GM23338 (cell line): Measurements from ENCODE around the gene PPM1F. TPM values are rescaled to one million over a fixed set of nuclear protein-coding genes. Genes with fewer than 3 reads are reported as not detected.

Experiments
- ATAC-seq: fragments of 200-7000 bp; cut with Tn5 transposase; 3 replicates; pipeline ENCODE4 v1.9.1; 2020
- DNase-seq: peaks from one replicate; pipeline ENCODE4 v3.0.0-alpha.2; 2015; ENCODE audit warnings: low spot score
- H2AFZ ChIP-seq: fragments of 200-600 bp; sonication (generic); 2 replicates; pipeline ENCODE4 v1.8.0; 2016; ENCODE audit warnings: antibody characterized with exemption, mild to moderate bottlenecking, moderate library complexity
- H3F3A ChIP-seq: fragments of 200-600 bp; sonication (generic); replicated peaks from 2 replicates; pipeline ENCODE4 v1.8.0; 2017; ENCODE audit warnings: antibody characterized with exemption, mixed run types, low read depth
- H3K27ac ChIP-seq: fragments of 200-600 bp; sonication (generic); 2 replicates; pipeline ENCODE4 v1.6.1; 2016; ENCODE audit warnings: low read depth
- H3K27me3 ChIP-seq: fragments of 200-600 bp; sonication (generic); 2 replicates; pipeline ENCODE4 v1.8.0; 2016; ENCODE audit warnings: mild to moderate bottlenecking, mixed run types, moderate library complexity; ENCODE audit not compliant: insufficient read depth
- H3K36me3 ChIP-seq: fragments of 200-600 bp; sonication (generic); 2 replicates; pipeline ENCODE4 v1.8.0; 2016; ENCODE audit warnings: mild to moderate bottlenecking; ENCODE audit not compliant: insufficient read depth
- H3K4me1 ChIP-seq: fragments of 200-600 bp; sonication (generic); 2 replicates; pipeline ENCODE4 v1.8.0; 2016; ENCODE audit warnings: mild to moderate bottlenecking, moderate library complexity; ENCODE audit not compliant: insufficient read depth
- H3K4me2 ChIP-seq: fragments of 200-600 bp; sonication (generic); 2 replicates; pipeline ENCODE4 v1.7.1; 2017; ENCODE audit warnings: mixed run types
- H3K4me3 ChIP-seq: fragments of 200-600 bp; sonication (generic); 2 replicates; pipeline ENCODE4 v1.6.1; 2016; ENCODE audit warnings: mixed run types
- H3K79me2 ChIP-seq: fragments of 200-600 bp; sonication (generic); replicated peaks from 2 replicates; pipeline ENCODE4 v1.8.0; 2017; ENCODE audit warnings: mild to moderate bottlenecking; ENCODE audit not compliant: insufficient read depth
- H3K9me2 ChIP-seq: fragments of 200-600 bp; sonication (generic); 2 replicates; pipeline ENCODE4 v1.8.0; 2017; ENCODE audit not compliant: insufficient read depth
- H4K20me1 ChIP-seq: fragments of 200-600 bp; sonication (generic); replicated peaks from 2 replicates; pipeline ENCODE4 v1.8.0; 2017; ENCODE audit warnings: mild to moderate bottlenecking; ENCODE audit not compliant: insufficient read depth
- H3K27ac Mint-ChIP-seq: 2 replicates; pipeline ENCODE4 v1.8.0; 2020; ENCODE audit warnings: inconsistent platforms, mild to moderate bottlenecking, moderate library complexity, mixed read lengths
- H3K27me3 Mint-ChIP-seq: 3 replicates; pipeline ENCODE4 v1.8.0; 2022; ENCODE audit warnings: low read depth, mild to moderate bottlenecking, moderate library complexity, mixed read lengths, inconsistent platforms; ENCODE audit not compliant: insufficient read depth, poor library complexity
- H3K36me3 Mint-ChIP-seq: 3 replicates; pipeline ENCODE4 v1.8.0; 2021; ENCODE audit warnings: low read depth, mild to moderate bottlenecking, inconsistent platforms, moderate library complexity, mixed read lengths
- H3K4me1 Mint-ChIP-seq: 3 replicates; pipeline ENCODE4 v1.8.0; 2020; ENCODE audit warnings: mild to moderate bottlenecking, inconsistent platforms, mixed read lengths
- H3K4me3 Mint-ChIP-seq: 3 replicates; pipeline ENCODE4 v1.8.0; 2021; ENCODE audit warnings: moderate library complexity, mild to moderate bottlenecking, inconsistent platforms, mixed read lengths
- H3K9me3 Mint-ChIP-seq: 3 replicates; pipeline ENCODE4 v1.8.0; 2020; ENCODE audit warnings: moderate library complexity, mild to moderate bottlenecking, inconsistent platforms, mixed read lengths
- CREB1 ChIP-seq: fragments of 250-450 bp; sonication (Bioruptor Pico); IDR thresholded peaks from 2 replicates; pipeline ENCODE4 v1.5.0; 2020; ENCODE audit warnings: low read depth, mild to moderate bottlenecking, moderate library complexity
- ZNF114 ChIP-seq: fragments of 250-450 bp; sonication (Bioruptor Pico); IDR thresholded peaks from 2 replicates; pipeline ENCODE4 v1.5.0; 2020; ENCODE audit warnings: mild to moderate bottlenecking, moderate library complexity
- polyA plus RNA-seq: library from polyadenylated mRNA; unstranded; fragments of >200 nt; fragmentation: Nextera tagmentation; extraction: Ambion mirVana; gene quantifications from 2 replicates; pipeline ENCODE4 v1.2.1, GENCODE V29; 2016
- total RNA-seq: library from RNA; depleted of rRNA; stranded (reverse); fragments of >200 nt; shearing (Covaris generic); gene quantifications from 2 replicates; pipeline ENCODE4 v1.2.3, GENCODE V29; 2014
- TF ChIP-seq, protein P1 (sequence below): fragments of 250-450 bp; sonication (Bioruptor Pico); IDR thresholded peaks from 2 replicates; pipeline ENCODE4 v1.5.0; 2020; ENCODE audit warnings: mild to moderate bottlenecking, moderate library complexity
- TF ChIP-seq, protein P2 (sequence below), 2 experiments: fragments of 200-600 bp in 1 of 2; sonication (generic) in 1 of 2; conservative IDR thresholded peaks; 2 replicates each; pipeline versions ENCODE4 v1.5.1 to v1.6.1; 2016 to 2017; ENCODE audit warnings: antibody characterized with exemption in 2 of 2, low read depth in 2 of 2, mild to moderate bottlenecking in 2 of 2, moderate library complexity in 1 of 2

Gene PPM1F
- total and polyA plus RNA-seq, 2 experiments from 2014 or later, result 7.1 to 29.3 TPM

DNA sequence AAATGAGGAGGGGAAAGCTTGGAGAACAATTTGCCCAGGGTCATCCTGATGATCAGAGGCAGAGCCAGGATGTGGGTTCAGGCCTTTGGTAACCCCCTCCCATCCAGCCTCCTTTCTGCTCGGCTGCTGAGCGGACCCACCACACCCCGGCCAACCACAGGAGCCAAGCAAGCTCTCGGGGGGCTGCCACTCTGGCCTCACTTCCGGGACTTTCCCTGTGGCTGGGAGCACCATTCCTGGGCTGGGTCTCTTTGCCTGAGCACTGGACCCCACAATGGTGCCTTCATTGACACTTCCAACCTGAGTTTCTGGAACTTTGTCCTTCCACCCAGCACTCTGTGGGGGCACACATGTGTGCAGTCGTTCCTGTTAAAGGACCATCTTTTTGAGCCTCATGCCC lies 20.2 kb upstream of the PPM1F start (continued):
- TF ChIP-seq, protein P1, sequence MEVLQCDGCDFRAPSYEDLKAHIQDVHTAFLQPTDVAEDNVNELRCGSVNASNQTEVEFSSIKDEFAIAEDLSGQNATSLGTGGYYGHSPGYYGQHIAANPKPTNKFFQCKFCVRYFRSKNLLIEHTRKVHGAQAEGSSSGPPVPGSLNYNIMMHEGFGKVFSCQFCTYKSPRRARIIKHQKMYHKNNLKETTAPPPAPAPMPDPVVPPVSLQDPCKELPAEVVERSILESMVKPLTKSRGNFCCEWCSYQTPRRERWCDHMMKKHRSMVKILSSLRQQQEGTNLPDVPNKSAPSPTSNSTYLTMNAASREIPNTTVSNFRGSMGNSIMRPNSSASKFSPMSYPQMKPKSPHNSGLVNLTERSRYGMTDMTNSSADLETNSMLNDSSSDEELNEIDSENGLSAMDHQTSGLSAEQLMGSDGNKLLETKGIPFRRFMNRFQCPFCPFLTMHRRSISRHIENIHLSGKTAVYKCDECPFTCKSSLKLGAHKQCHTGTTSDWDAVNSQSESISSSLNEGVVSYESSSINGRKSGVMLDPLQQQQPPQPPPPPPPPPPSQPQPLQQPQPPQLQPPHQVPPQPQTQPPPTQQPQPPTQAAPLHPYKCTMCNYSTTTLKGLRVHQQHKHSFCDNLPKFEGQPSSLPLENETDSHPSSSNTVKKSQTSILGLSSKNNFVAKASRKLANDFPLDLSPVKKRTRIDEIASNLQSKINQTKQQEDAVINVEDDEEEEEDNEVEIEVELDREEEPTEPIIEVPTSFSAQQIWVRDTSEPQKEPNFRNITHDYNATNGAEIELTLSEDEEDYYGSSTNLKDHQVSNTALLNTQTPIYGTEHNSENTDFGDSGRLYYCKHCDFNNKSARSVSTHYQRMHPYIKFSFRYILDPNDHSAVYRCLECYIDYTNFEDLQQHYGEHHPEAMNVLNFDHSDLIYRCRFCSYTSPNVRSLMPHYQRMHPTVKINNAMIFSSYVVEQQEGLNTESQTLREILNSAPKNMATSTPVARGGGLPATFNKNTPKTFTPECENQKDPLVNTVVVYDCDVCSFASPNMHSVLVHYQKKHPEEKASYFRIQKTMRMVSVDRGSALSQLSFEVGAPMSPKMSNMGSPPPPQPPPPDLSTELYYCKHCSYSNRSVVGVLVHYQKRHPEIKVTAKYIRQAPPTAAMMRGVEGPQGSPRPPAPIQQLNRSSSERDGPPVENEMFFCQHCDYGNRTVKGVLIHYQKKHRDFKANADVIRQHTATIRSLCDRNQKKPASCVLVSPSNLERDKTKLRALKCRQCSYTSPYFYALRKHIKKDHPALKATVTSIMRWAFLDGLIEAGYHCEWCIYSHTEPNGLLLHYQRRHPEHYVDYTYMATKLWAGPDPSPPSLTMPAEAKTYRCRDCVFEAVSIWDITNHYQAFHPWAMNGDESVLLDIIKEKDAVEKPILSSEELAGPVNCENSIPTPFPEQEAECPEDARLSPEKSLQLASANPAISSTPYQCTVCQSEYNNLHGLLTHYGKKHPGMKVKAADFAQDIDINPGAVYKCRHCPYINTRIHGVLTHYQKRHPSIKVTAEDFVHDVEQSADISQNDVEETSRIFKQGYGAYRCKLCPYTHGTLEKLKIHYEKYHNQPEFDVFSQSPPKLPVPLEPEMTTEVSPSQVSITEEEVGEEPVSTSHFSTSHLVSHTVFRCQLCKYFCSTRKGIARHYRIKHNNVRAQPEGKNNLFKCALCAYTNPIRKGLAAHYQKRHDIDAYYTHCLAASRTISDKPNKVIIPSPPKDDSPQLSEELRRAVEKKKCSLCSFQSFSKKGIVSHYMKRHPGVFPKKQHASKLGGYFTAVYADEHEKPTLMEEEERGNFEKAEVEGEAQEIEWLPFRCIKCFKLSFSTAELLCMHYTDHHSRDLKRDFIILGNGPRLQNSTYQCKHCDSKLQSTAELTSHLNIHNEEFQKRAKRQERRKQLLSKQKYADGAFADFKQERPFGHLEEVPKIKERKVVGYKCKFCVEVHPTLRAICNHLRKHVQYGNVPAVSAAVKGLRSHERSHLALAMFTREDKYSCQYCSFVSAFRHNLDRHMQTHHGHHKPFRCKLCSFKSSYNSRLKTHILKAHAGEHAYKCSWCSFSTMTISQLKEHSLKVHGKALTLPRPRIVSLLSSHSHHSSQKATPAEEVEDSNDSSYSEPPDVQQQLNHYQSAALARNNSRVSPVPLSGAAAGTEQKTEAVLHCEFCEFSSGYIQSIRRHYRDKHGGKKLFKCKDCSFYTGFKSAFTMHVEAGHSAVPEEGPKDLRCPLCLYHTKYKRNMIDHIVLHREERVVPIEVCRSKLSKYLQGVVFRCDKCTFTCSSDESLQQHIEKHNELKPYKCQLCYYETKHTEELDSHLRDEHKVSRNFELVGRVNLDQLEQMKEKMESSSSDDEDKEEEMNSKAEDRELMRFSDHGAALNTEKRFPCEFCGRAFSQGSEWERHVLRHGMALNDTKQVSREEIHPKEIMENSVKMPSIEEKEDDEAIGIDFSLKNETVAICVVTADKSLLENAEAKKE (CRISPR knock-in tag), result no peak
- no peak for TF ChIP-seq ZNF114 (CRISPR knock-in tag)

DNA sequence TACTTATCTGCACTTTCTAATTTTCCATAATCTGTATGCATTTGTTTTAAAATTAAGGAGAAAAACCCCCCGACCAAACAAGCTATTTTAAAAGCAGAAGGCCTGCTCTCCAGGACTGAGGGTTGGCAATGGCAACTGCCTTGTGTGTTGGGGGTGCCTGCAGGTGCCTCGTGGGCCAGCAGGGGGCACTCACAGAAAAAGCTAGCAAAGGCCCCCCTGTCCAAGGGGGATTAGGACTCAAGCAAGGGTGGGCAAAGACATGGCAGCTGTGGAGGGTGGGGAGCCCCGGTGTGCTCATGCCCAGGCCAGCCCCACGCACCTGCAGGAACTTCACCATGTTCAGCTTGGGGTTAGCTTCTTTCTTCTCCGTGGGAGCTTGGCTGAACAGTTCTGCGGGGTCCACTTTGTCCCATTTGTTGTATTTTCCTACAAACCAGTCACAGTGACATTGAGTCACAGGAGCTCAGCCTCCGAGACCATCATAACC lies 19.7 kb upstream of the PPM1F start:
- Mint-ChIP-seq H3K27ac (no peak overlapping the region), H3K27me3 (peaks cover 8% of the 10 kb centered on the region), H3K4me1 (no peaks in the 10 kb centered on the region), H3K36me3 (peaks cover 67% of the 10 kb centered on the region), H3K9me3 (no peaks in the 10 kb centered on the region), H3K4me3 (no peak overlapping the region)
- Histone ChIP-seq H2AFZ (no peak overlapping the region), H3K4me2 (no peak overlapping the region), H3K79me2 (no peaks in the 10 kb centered on the region; the same call in 1 of the 2 replicates), H3K36me3 (peaks cover 3% of the 10 kb centered on the region; the same call in 1 of the 2 replicates), H3K27me3 (no peaks in the 10 kb centered on the region), H3K27ac (no peak overlapping the region), H3F3A (no peaks in the 10 kb centered on the region), H3K9me2 (no peaks in the 10 kb centered on the region), H4K20me1 (peaks cover 17% of the 10 kb centered on the region), H3K4me3 (no peak overlapping the region), H3K4me1 (no peaks in the 10 kb centered on the region)
- TF ChIP-seq CREB1 (CRISPR knock-in tag), result no peak
- TF ChIP-seq, protein P2, sequence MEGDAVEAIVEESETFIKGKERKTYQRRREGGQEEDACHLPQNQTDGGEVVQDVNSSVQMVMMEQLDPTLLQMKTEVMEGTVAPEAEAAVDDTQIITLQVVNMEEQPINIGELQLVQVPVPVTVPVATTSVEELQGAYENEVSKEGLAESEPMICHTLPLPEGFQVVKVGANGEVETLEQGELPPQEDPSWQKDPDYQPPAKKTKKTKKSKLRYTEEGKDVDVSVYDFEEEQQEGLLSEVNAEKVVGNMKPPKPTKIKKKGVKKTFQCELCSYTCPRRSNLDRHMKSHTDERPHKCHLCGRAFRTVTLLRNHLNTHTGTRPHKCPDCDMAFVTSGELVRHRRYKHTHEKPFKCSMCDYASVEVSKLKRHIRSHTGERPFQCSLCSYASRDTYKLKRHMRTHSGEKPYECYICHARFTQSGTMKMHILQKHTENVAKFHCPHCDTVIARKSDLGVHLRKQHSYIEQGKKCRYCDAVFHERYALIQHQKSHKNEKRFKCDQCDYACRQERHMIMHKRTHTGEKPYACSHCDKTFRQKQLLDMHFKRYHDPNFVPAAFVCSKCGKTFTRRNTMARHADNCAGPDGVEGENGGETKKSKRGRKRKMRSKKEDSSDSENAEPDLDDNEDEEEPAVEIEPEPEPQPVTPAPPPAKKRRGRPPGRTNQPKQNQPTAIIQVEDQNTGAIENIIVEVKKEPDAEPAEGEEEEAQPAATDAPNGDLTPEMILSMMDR (conservative IDR thresholded peaks at IDR 0.05; ENCODE audit: low read depth in 2 of 2), result peak; percentile 71 to 91
- peak; percentile 75 for DNase-seq
- peak; percentile 94 for ATAC-seq
